Smooth muscle cell (in vitro differentiated cells): ENCODE measurements around the gene MRRF. TPM values are rescaled to one million over a fixed set of nuclear protein-coding genes. Genes with fewer than 3 reads are reported as not detected.

ENCODE experiments used
- DNase-seq: peaks from one replicate; lab custom pipeline; 2025; ENCODE audit not compliant: unreplicated experiment; lab: John Stamatoyannopoulos, UW
- H2AFZ ChIP-seq: fragments of 200-600 bp; sonication (generic); 2 replicates; pipeline ENCODE4 v1.6.0; 2016; ENCODE audit warnings: antibody characterized with exemption, low read depth, mild to moderate bottlenecking
- H3F3A ChIP-seq: fragments of 200-600 bp; sonication (generic); 2 replicates; pipeline ENCODE4 v1.6.0; 2017; ENCODE audit warnings: antibody characterized with exemption, low read depth
- H3K27ac ChIP-seq: fragments of 200-600 bp; sonication (generic); 2 replicates; pipeline ENCODE4 v1.5.1; 2016; ENCODE audit warnings: low read depth, mild to moderate bottlenecking
- H3K27me3 ChIP-seq: fragments of 200-600 bp; sonication (generic); 2 replicates; pipeline ENCODE4 v1.6.1; 2016; ENCODE audit warnings: low read depth, mild to moderate bottlenecking
- H3K36me3 ChIP-seq: fragments of 200-600 bp; sonication (generic); 2 replicates; pipeline ENCODE4 v1.5.1; 2016; ENCODE audit warnings: low read depth
- H3K4me1 ChIP-seq: fragments of 200-600 bp; sonication (generic); 2 replicates; pipeline ENCODE4 v1.5.1; 2016; ENCODE audit warnings: low read depth
- H3K4me2 ChIP-seq: fragments of 200-600 bp; sonication (generic); 2 replicates; pipeline ENCODE4 v1.6.0; 2016; ENCODE audit warnings: mild to moderate bottlenecking
- H3K4me3 ChIP-seq: fragments of 200-600 bp; sonication (generic); 2 replicates; pipeline ENCODE4 v1.5.1; 2016; ENCODE audit warnings: mild to moderate bottlenecking
- H3K79me2 ChIP-seq: fragments of 200-600 bp; sonication (generic); 2 replicates; pipeline ENCODE4 v1.6.0; 2016; ENCODE audit warnings: low read depth, mild to moderate bottlenecking
- H3K9ac ChIP-seq: fragments of 200-600 bp; sonication (generic); 2 replicates; pipeline ENCODE4 v1.6.0; 2016; ENCODE audit warnings: low read depth
- H3K9me3 ChIP-seq: fragments of 200-600 bp; sonication (generic); replicated peaks from 2 replicates; pipeline ENCODE4 v1.5.1; 2016; ENCODE audit warnings: low read depth
- H4K20me1 ChIP-seq: fragments of 200-600 bp; sonication (generic); 2 replicates; pipeline ENCODE4 v1.6.0; 2016; ENCODE audit warnings: low read depth
- CTCF ChIP-seq: fragments of 200-600 bp; sonication (generic); IDR thresholded peaks from 2 replicates; pipeline ENCODE4 v1.5.1; 2017; ENCODE audit warnings: borderline replicate concordance, mild to moderate bottlenecking, antibody characterized with exemption; ENCODE audit not compliant: insufficient read depth, poor library complexity, severe bottlenecking
- WGBS: methylation state at CpG from one replicate; pipeline ENCODE4 v1.1.7; 2016; ENCODE audit warnings: low lambda C conversion rate; 5-methylcytosine and 5-hydroxymethylcytosine counted together
- polyA plus RNA-seq: library from polyadenylated mRNA; unstranded; fragments of >200 nt; fragmentation: Nextera tagmentation; extraction: Ambion mirVana; gene quantifications from 2 replicates; pipeline ENCODE4 v1.2.1, GENCODE V29; 2016
- total RNA-seq: library from RNA; depleted of rRNA; stranded (reverse); fragments of >200 nt; gene quantifications from 2 replicates; pipeline ENCODE4 v1.2.3, GENCODE V29; 2014

Gene MRRF, protein sequence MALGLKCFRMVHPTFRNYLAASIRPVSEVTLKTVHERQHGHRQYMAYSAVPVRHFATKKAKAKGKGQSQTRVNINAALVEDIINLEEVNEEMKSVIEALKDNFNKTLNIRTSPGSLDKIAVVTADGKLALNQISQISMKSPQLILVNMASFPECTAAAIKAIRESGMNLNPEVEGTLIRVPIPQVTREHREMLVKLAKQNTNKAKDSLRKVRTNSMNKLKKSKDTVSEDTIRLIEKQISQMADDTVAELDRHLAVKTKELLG
- total RNA-seq (19.8 and 28.1 TPM in 2 replicates), polyA plus RNA-seq (8.4 and 12.9 TPM in 2 replicates)

- peak within 1 kb of the TSS; percentile 97 for H3K4me2 ChIP-seq
- H3K27me3 ChIP-seq, result no peaks in the 10 kb centered on the region
- H3K4me1 ChIP-seq, result peaks cover 17% of the 10 kb centered on the region
- H3K36me3 ChIP-seq, result no peaks in the 10 kb centered on the region
- no peaks in the 10 kb centered on the region for H3F3A ChIP-seq
- under 1% methylated on average over 58 of the region's 60 CpGs for WGBS
- peak within 1 kb of the TSS; percentile 98 for H3K9ac ChIP-seq
- DNase-seq, result peak; percentile 75
- H2AFZ ChIP-seq, result peak within 1 kb of the TSS; percentile 80
- TF ChIP-seq CTCF, result no peak
- H3K4me3 ChIP-seq, result peak within 1 kb of the TSS; percentile 85
- no peaks in the 10 kb centered on the region for H3K9me3 ChIP-seq
- no peaks in the 10 kb centered on the region for H4K20me1 ChIP-seq
- H3K27ac ChIP-seq, result peak within 1 kb of the TSS; percentile 98
- H3K79me2 ChIP-seq, result peaks cover 38% of the 10 kb centered on the region
Measured at GRCh38 chr9:122264360-122265148, at the start of gene MRRF, which contains the start of gene RBM18. TSS of gene MRRF (plus strand) at chr9:122264882. CDS start at chr9:122270892, 6,010 bp downstream. TSS of gene RBM18 (minus strand) at chr9:122264840. CDS start at chr9:122261492, 3,348 bp downstream.

GRCh38 chr9:122215663-122216062 is 49.0 kb upstream of the MRRF start:
- Histone ChIP-seq H3K79me2 (no peaks in the 10 kb centered on the region), H3K4me1 (peaks cover 17% of the 10 kb centered on the region), H4K20me1 (no peaks in the 10 kb centered on the region), H3K9me3 (no peaks in the 10 kb centered on the region), H3K27me3 (peaks cover 100% of the 10 kb centered on the region), H3K9ac (no peak overlapping the region), H3K36me3 (no peaks in the 10 kb centered on the region), H3K4me2 (no peak overlapping the region), H2AFZ (no peak overlapping the region), H3K4me3 (no peak overlapping the region), H3K27ac (no peak overlapping the region), H3F3A (no peaks in the 10 kb centered on the region)
- DNase-seq, result no peak
- no peak for TF ChIP-seq CTCF
- WGBS, result 93% methylated on average over 1 of the region's 1 CpG

GRCh38 chr9:122216138-122216797 is 48.4 kb upstream of the MRRF start:
- DNase-seq, result no peak
- Histone ChIP-seq H3K36me3 (no peaks in the 10 kb centered on the region), H3K27me3 (peaks cover 100% of the 10 kb centered on the region), H3K79me2 (no peaks in the 10 kb centered on the region), H4K20me1 (no peaks in the 10 kb centered on the region), H3K27ac (no peak overlapping the region), H2AFZ (no peak overlapping the region), H3K4me3 (no peak overlapping the region), H3K4me2 (no peak overlapping the region), H3K4me1 (peaks cover 17% of the 10 kb centered on the region), H3F3A (no peaks in the 10 kb centered on the region), H3K9me3 (no peaks in the 10 kb centered on the region), H3K9ac (no peak overlapping the region)
- 73% methylated on average over 4 of the region's 4 CpGs for WGBS
- TF ChIP-seq CTCF, result no peak
